HepG2 (cell line): ENCODE data around the gene ADRA2B. TPM values are rescaled to one million over a fixed set of nuclear protein-coding genes. Genes with fewer than 3 reads are reported as not detected.

Experiments used
- ATAC-seq: fragments of 200-7000 bp; cut with Tn5 transposase; 3 replicates; pipeline ENCODE4 v1.9.1; 2020; ENCODE audit warnings: mild to moderate bottlenecking, moderate library complexity
- BruUV-seq: library from RNA; stranded (reverse); fragments of 400-500 nt; replicated peaks from 2 replicates; lab custom pipeline; 2021; lab: Mats Ljungman, UMichigan
- CTCF ChIA-PET: fragments of 300-600 bp; formaldehyde crosslinking; extraction: SDS; loops from one replicate; lab custom pipeline; 2021; ENCODE audit warnings: low total read pairs, inconsistent platforms, low intra/inter-chr PET ratio; lab: Yijun Ruan, JAX
- POLR2A ChIA-PET: fragments of 350-600 bp; sonication (Branson Sonifier 250); formaldehyde crosslinking; loops from one replicate; lab custom pipeline; 2020; ENCODE audit warnings: antibody characterized with exemption, inconsistent platforms; lab: Yijun Ruan, JAX
- DNase-seq: peaks from one replicate; pipeline ENCODE4 v3.0.0-alpha.2; 2015; ENCODE audit warnings: low spot score
- FAIRE-seq: peaks from 3 replicates; lab custom pipeline; 2011; peaks lifted over from hg19 to GRCh38; lab: Jason Lieb, UNC
- H2AFZ ChIP-seq: one replicate; pipeline ENCODE4 v1.6.1; 2011; ENCODE audit warnings: low read length, inconsistent platforms
- H3K27ac ChIP-seq: fragments of 300-600 bp; 3 replicates; pipeline ENCODE4 v1.8.0; 2011; ENCODE audit warnings: mixed run types, mild to moderate bottlenecking, mixed read lengths, low read length, inconsistent platforms; ENCODE audit not compliant: insufficient read depth; ENCODE audit errors: extremely low read length
- H3K27me3 ChIP-seq, 2 experiments: fragments of 200-600 bp in 1 of 2; 2 replicates in 1 of 2; 3 replicates in 1 of 2; pipeline versions ENCODE4 v1.6.0 to v1.8.0; 2011; ENCODE audit warnings: low read length in 2 of 2, mild to moderate bottlenecking in 2 of 2, moderate library complexity in 2 of 2, inconsistent platforms in 1 of 2; ENCODE audit not compliant: insufficient read depth in 2 of 2, control insufficient read depth in 1 of 2
- H3K36me3 ChIP-seq, 2 experiments: fragments of 200-600 bp in 1 of 2; replicated peaks in 1 of 2; 2 replicates in 1 of 2; 3 replicates in 1 of 2; pipeline versions ENCODE4 v1.5.1 to v1.8.0; 2011; ENCODE audit warnings: low read length in 2 of 2, inconsistent platforms in 1 of 2; ENCODE audit not compliant: insufficient read depth in 2 of 2, control insufficient read depth in 1 of 2
- H3K4me1 ChIP-seq: 2 replicates; pipeline ENCODE4 v1.5.1; 2012; ENCODE audit warnings: low read length, inconsistent platforms; ENCODE audit not compliant: insufficient read depth
- H3K4me2 ChIP-seq: 2 replicates; pipeline ENCODE4 v1.6.0; 2011; ENCODE audit warnings: low read depth, low read length, inconsistent platforms
- H3K4me3 ChIP-seq, 3 experiments: fragments of 200-600 bp in 1 of 3; sonication (generic), shearing (Covaris generic) in 1 of 3; replicated peaks in 1 of 3; 2 replicates each; pipeline ENCODE4 v1.5.1; 2011 to 2016; ENCODE audit warnings: low read length in 3 of 3, inconsistent platforms in 2 of 3, low read depth in 2 of 3, mild to moderate bottlenecking in 2 of 3, control low read depth in 1 of 3, mixed read lengths in 1 of 3; ENCODE audit not compliant: insufficient read depth in 1 of 3
- H3K79me2 ChIP-seq: one replicate; pipeline ENCODE4 v1.6.1; 2011; ENCODE audit warnings: low read length, inconsistent platforms; ENCODE audit not compliant: insufficient read depth
- H3K9ac ChIP-seq: 2 replicates; pipeline ENCODE4 v1.6.0; 2011; ENCODE audit warnings: mild to moderate bottlenecking, low read depth, low read length, inconsistent platforms; ENCODE audit not compliant: insufficient read depth
- H3K9me3 ChIP-seq: 2 replicates; pipeline ENCODE4 v1.5.1; 2012; ENCODE audit warnings: mild to moderate bottlenecking, low read length
- H4K20me1 ChIP-seq: 2 replicates; pipeline ENCODE4 v1.6.0; 2011; ENCODE audit warnings: inconsistent platforms, mild to moderate bottlenecking, low read length, moderate library complexity; ENCODE audit not compliant: insufficient read depth
- ARHGAP35 ChIP-seq: sonication (generic); formaldehyde crosslinking; IDR thresholded peaks from 2 replicates; pipeline ENCODE4 v1.9.0; 2022; ENCODE audit warnings: mild to moderate bottlenecking, inconsistent platforms, moderate library complexity, missing genetic modification reagents, borderline replicate concordance
- FOXJ3 ChIP-seq: sonication (generic); formaldehyde crosslinking; IDR thresholded peaks from 2 replicates; pipeline ENCODE4 v1.4.0; 2020; ENCODE audit warnings: missing genetic modification reagents, mild to moderate bottlenecking, borderline replicate concordance
- MEIS2 ChIP-seq: sonication (generic); formaldehyde crosslinking; IDR thresholded peaks from 2 replicates; pipeline ENCODE4 v1.9.0; 2021; ENCODE audit warnings: mild to moderate bottlenecking, missing genetic modification reagents
- RARG ChIP-seq: sonication (generic); formaldehyde crosslinking; IDR thresholded peaks from 2 replicates; pipeline ENCODE4 v1.4.0; 2020; ENCODE audit warnings: low read depth, mild to moderate bottlenecking, missing genetic modification reagents
- SIX1 ChIP-seq: sonication (generic); formaldehyde crosslinking; IDR thresholded peaks from 2 replicates; pipeline ENCODE4 v1.4.0; 2020; ENCODE audit warnings: missing genetic modification reagents, borderline replicate concordance
- SMC3 ChIP-seq: IDR thresholded peaks from 2 replicates; pipeline ENCODE4 v1.6.1; 2011; ENCODE audit warnings: low read length, improper control_type of control experiment
- TEAD3 ChIP-seq: optimal IDR thresholded peaks from 2 replicates; pipeline ENCODE3; 2016; ENCODE audit warnings: borderline replicate concordance
- ZFP1 ChIP-seq: IDR thresholded peaks from 2 replicates; pipeline ENCODE4 v1.6.1; 2016
- ZIK1 ChIP-seq: sonication (generic); formaldehyde crosslinking; IDR thresholded peaks from 2 replicates; pipeline ENCODE4 v1.5.0; 2020; ENCODE audit warnings: mild to moderate bottlenecking, low read depth, missing genetic modification reagents, borderline replicate concordance
- ZNF296 ChIP-seq: sonication (generic); formaldehyde crosslinking; conservative IDR thresholded peaks from 2 replicates; pipeline ENCODE4 v1.5.0; 2020; ENCODE audit warnings: mild to moderate bottlenecking, missing genetic modification reagents
- ZNF552 ChIP-seq: sonication (generic); formaldehyde crosslinking; IDR thresholded peaks from 2 replicates; pipeline ENCODE4 v1.9.0; 2022; ENCODE audit warnings: missing genetic modification reagents, mild to moderate bottlenecking, borderline replicate concordance
- ZNF782 ChIP-seq: sonication (generic); formaldehyde crosslinking; IDR thresholded peaks from 2 replicates; pipeline ENCODE4 v1.4.0; 2020; ENCODE audit warnings: missing genetic modification reagents, mild to moderate bottlenecking, borderline replicate concordance
- ZNF839 ChIP-seq: sonication (generic); formaldehyde crosslinking; IDR thresholded peaks from 2 replicates; pipeline ENCODE4 v1.4.0; 2020; ENCODE audit warnings: missing genetic modification reagents, mild to moderate bottlenecking, borderline replicate concordance
- ZNF879 ChIP-seq: sonication (generic); formaldehyde crosslinking; IDR thresholded peaks from 2 replicates; pipeline ENCODE4 v1.8.1; 2023; ENCODE audit warnings: missing genetic modification reagents
- WGBS: methylation state at CpG from one replicate; pipeline ENCODE4 v1.1.6; 2017; ENCODE audit warnings: low lambda C conversion rate; 5-methylcytosine and 5-hydroxymethylcytosine counted together
- in situ Hi-C: cut with HindIII; loops from 2 replicates; pipeline ENCODE4 v1.10.0; 2017; ENCODE audit warnings: low pct_unique_long_range_greater_than_20kb; ENCODE audit not compliant: extremely low pct_ligation_motif_present
- intact Hi-C: fragments of 100-400 bp; cut with micrococcal nuclease; formaldehyde crosslinking; loops from one replicate; pipeline ENCODE4 v1.10.0; 2022; ENCODE audit not compliant: unreplicated experiment
- polyA plus RNA-seq, 8 experiments: library from polyadenylated mRNA; depleted of rRNA in 3 of 8; stranded (reverse) in 7 of 8; unstranded in 1 of 8; fragments of >200 nt; fragmentation: Illumina TruSeq in 4 of 8; extraction: Trizol in 4 of 8; gene quantifications; 2 replicates each; pipeline versions ENCODE4 v1.2.1 to v1.2.3, GENCODE V29; 2011 to 2016; ENCODE audit warnings: low read depth in 4 of 8, missing spikeins in 1 of 8, mixed read lengths in 1 of 8; ENCODE audit not compliant: insufficient read depth in 1 of 8
- total RNA-seq, 5 experiments: library from RNA; depleted of rRNA; stranded (reverse); fragments of >200 nt; fragmentation: Illumina TruSeq; extraction: Trizol; gene quantifications; 2 replicates each; pipeline ENCODE4 v1.2.3, GENCODE V29; 2016; ENCODE audit warnings: low read depth in 1 of 5
- TF ChIP-seq, protein P1 (sequence below): sonication (generic); formaldehyde crosslinking; IDR thresholded peaks from 2 replicates; pipeline ENCODE4 v1.4.0; 2020; ENCODE audit warnings: missing genetic modification reagents

The ADRA2B gene
- total and polyA plus RNA-seq, 2 of the 13 experiments (the other 11 are each of a cell fraction or from before 2014, with no cell fraction given) = not detected

DNA sequence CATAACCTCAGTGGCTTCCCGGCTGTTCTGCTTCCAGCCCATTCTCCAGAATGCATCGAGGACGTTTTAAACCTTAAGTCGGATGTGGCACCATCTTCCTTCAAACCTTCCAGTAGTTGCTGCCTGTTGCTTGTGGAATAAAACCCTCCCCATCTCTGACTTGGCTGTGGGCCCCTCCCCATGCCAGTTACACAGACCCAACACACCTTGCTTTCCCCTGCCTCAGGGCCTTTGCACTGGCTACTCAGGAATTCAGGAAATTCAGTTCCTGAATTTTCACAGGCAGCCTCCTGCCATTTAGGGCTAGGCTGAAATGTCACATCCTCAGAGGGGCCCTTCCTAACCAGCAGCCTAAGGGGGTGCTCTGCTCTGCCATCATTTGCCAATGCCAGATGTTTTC, 5.0 kb upstream of the ADRA2B start:
- Histone ChIP-seq H3K27me3 (peaks cover 23 to 80% of the 10 kb centered on the region in 2 experiments), H3K9me3 (no peaks in the 10 kb centered on the region), H3K4me2 (no peak overlapping the region), H3K27ac (no peak overlapping the region), H3K4me3 (no peak overlapping the region), H3K4me1 (peaks cover 15% of the 10 kb centered on the region; the same call in 1 of the 2 replicates), H3K9ac (no peak overlapping the region), H4K20me1 (no peaks in the 10 kb centered on the region), H2AFZ (no peak overlapping the region), H3K36me3 (no peaks in the 10 kb centered on the region), H3K79me2 (no peaks in the 10 kb centered on the region)
- no peak for DNase-seq
- WGBS = 55% methylated on average over 4 of the region's 4 CpGs
- in situ Hi-C loops (loop anchor here (25.0 kb wide), 2 partner anchors 109 to 284 kb away; no protein-coding TSS in a partner anchor), intact Hi-C loops (no loop called here)
- ChIA-PET CTCF (no interaction called here), POLR2A (no interaction called here)
- no peak for ATAC-seq
- TF ChIP-seq ZNF296 (CRISPR knock-in tag) (no peak), ZFP1 (CRISPR knock-in tag) (no peak), SMC3 (no peak), RARG (CRISPR knock-in tag) (no peak), ZNF552 (CRISPR knock-in tag) (no peak), ZNF782 (CRISPR knock-in tag) (no peak), ZNF839 (CRISPR knock-in tag) (no peak), MEIS2 (CRISPR knock-in tag) (no peak), TEAD3 (no peak), ARHGAP35 (CRISPR knock-in tag) (no peak), ZNF879 (CRISPR knock-in tag) (no peak), FOXJ3 (CRISPR knock-in tag) (no peak), SIX1 (CRISPR knock-in tag) (no peak), ZIK1 (CRISPR knock-in tag) (no peak)
- TF ChIP-seq, protein P1, sequence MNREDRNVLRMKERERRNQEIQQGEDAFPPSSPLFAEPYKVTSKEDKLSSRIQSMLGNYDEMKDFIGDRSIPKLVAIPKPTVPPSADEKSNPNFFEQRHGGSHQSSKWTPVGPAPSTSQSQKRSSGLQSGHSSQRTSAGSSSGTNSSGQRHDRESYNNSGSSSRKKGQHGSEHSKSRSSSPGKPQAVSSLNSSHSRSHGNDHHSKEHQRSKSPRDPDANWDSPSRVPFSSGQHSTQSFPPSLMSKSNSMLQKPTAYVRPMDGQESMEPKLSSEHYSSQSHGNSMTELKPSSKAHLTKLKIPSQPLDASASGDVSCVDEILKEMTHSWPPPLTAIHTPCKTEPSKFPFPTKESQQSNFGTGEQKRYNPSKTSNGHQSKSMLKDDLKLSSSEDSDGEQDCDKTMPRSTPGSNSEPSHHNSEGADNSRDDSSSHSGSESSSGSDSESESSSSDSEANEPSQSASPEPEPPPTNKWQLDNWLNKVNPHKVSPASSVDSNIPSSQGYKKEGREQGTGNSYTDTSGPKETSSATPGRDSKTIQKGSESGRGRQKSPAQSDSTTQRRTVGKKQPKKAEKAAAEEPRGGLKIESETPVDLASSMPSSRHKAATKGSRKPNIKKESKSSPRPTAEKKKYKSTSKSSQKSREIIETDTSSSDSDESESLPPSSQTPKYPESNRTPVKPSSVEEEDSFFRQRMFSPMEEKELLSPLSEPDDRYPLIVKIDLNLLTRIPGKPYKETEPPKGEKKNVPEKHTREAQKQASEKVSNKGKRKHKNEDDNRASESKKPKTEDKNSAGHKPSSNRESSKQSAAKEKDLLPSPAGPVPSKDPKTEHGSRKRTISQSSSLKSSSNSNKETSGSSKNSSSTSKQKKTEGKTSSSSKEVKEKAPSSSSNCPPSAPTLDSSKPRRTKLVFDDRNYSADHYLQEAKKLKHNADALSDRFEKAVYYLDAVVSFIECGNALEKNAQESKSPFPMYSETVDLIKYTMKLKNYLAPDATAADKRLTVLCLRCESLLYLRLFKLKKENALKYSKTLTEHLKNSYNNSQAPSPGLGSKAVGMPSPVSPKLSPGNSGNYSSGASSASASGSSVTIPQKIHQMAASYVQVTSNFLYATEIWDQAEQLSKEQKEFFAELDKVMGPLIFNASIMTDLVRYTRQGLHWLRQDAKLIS (CRISPR knock-in tag) = no peak
- BruUV-seq = no TSS peak
- no peak for FAIRE-seq
